ENCODE measurements around the gene SLC24A3.
A peak's percentile ranks its signal among the peaks of the same experiment; 100 is the strongest.
"Not testable (repeated sequence)": the region's sequence is repeated elsewhere in the genome, so short reads cannot be mapped to it uniquely, and the experiment has no call there.

SLC24A3 gene

DNA sequence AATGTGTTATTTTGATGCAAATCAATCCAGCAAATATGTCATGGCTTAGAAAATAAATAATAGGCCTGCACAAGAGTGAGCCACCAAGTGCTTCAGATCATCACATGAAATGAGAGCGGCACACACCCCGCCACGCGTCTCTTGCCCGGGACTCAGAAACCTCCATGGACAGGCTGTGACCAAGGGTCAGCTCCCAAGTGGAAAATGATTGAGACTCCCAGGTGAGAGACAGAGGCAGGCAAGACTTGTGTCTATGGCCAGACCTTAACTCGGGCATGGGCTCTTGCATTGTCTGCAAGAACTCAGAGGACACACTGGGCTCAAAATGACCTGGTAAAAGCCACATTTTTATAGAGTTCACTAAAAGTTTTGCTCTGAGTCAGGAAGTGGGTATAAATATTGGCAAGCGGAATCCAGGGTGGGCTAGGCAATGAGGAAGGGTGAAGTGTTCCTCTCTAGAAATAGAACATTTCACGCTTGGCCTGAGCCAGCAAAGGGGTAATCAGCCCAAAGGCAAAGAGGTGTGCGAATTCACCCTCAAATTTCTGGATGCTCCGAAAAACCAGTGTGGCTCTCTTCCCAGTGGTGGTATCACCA lies 514.9 kb downstream of the SLC24A3 start:
- no peak for DNase-seq

DNA sequence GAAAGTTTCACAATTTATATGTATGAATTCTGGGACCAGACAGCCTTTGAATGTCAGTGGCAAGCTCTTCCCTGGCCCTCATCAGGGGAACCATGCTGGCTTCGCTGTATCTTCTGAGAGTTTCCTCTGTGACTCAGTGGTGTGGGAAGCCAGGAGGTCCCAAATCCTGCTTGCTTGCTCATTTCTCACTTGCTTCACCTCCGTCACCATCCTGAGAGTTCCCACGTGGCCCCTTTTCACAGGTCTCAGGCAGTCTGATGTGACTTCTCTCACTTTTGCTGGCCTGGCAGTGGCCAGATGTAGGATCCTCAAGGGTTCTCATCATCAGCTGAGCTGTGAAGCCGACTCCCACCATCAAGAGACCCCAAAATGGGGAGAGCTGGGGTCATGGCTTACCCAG lies 517.2 kb downstream of the SLC24A3 start:
- DNase-seq = no peak

DNA sequence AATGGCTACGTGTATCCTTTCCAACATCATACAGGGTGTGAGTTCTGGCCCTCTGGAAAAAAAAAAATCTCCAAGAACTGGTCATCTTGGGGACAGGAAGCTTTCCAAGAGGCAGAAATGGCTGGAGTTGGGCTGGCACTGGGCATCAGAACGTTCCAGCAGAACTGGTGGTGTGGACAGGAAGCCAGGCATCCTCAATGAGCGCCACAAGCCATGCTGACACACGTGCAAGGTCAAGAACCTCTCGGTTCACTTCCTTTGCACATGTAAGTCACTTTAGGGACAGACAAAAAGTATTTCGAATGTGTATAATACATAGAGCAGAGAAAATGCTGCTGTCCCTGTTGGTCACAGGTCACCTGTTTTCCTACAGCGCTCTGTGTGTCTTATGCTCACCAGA lies 518.3 kb downstream of the SLC24A3 start:
- DNase-seq = no peak

DNA sequence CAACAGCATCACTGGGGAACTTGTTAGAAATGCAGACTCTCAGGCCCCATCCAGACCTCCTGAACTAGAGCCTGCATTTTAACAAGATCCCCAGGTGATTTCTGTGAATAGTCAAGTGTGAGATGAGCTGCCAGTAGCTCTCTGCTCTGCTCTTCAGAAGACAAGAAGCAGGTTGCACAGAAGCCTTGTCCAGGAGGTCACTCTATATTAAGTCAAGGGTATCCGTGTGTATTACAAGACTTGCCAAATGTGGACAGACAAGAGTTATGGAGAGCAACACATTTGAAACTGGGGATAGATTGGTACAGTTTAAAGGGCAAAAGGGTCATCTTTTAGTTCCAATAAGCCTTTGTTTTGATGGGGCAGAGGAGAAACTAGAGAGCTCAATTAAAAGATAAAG lies 522.4 kb downstream of the SLC24A3 start:
- DNase-seq = no peak

DNA sequence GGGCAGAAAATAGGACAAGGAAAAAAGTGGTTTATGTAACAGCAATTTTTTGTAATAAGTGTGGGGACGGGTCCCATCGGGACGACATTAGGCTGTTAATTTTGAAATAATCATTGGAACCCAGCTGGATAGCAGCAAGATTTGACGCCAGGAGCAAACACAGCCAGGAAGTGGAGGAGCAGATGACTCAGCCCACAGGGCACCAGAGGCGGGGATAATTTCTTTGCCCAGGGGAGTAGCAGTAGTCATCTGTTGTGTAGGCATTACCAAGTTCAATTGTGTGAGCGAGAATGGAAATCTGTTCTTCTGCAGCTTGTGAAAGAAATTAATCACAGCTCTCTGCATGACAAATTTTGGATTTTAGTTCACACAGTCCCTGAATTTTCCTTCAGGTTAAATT lies 523.0 kb downstream of the SLC24A3 start:
- DNase-seq = no peak

DNA sequence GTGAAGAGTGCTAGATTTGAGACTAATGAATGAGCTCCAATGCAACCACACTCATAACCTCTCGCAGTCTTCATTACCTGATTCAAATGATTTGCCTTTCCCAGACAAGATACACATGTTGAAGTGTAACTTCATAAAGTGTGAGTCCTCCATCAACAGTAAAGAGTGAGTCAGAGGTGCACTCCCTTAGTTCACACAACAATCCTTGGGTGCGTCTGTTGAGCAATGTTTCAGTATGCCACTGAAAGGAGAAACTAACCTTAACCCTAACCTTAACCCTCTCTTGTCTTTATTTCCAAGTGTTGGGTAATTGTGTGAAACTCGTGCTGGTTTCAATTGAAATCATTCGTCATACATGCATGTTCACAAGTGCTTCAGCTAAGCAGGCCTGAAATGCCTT lies 524.6 kb downstream of the SLC24A3 start:
- DNase-seq = no peak

DNA sequence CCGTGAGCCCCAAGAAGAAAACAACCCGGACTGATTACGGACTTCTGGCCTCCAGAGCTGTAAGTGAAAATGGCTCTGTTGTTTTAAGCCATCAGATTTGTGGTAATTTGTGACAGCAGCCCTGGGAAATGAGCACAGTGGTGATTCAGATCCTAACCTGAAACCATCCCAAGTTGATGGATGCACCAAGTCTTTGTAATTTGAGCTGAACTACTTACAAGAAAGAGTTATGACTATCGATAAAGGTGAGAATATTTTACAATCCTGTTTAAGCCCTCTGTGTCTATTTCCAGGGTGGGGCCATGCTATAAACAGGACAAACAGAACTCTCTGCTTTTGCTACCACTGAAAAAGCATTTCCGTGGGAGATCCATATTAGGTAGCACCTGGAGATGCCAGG lies 526.5 kb downstream of the SLC24A3 start:
- no peak for DNase-seq

DNA sequence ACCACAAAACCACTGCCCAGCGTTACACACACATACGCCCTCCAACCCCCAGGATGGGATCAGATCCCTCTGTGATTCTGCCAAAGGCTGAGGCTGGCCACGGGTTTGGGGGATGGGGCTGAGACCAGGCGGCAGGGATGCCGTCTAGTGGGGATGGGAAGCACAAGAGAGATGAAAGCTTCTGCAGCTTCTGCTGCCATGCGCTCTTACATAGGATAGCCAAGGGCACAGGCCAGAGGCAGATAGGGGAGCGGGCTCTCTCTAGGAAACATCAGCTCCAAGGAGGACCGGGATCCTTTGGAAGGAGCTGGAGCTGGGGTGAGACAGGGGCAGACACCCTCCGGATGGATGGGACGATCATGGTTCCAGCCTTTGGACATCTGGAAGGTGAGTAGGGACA lies 526.9 kb downstream of the SLC24A3 start:
- no peak for DNase-seq

DNA sequence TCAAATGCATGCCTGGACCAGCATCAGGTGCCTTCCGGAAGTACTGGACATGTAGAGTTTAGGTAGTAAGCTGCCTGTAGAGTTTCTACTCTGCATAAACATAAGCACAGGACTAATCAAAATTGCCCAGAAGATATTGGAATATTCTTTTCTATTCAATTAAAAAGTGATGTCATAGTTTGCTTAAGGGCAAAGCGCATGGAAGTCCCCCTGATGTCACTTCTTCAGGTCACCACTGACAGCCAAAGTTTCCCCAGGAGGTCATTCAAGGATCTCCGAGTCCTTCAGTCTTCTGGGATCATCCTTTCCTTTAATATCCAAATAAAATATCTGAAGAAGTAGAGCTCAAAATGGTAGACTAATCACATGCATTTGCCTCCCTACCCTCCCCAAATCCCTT lies 528.1 kb downstream of the SLC24A3 start:
- no peak for DNase-seq

DNA sequence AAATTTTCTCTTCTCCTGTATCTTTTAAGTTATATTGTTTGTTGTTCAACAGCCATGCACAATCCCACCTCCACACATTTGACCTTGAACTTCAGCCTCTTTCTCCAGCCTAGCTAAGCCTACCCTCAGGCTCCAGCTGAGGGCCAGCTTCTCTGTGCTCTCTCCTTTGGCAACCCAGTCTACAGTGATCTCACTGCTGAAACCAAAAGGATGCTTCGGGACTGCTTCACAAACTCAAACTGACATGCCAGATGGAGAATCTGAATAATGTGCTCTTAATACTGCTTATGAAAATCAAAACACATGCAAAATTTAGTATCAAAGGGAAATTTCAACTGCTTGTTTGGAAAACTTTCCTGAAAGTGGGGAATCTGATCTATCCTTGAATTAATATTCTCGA lies 529.5 kb downstream of the SLC24A3 start:
- no peak for DNase-seq

DNA sequence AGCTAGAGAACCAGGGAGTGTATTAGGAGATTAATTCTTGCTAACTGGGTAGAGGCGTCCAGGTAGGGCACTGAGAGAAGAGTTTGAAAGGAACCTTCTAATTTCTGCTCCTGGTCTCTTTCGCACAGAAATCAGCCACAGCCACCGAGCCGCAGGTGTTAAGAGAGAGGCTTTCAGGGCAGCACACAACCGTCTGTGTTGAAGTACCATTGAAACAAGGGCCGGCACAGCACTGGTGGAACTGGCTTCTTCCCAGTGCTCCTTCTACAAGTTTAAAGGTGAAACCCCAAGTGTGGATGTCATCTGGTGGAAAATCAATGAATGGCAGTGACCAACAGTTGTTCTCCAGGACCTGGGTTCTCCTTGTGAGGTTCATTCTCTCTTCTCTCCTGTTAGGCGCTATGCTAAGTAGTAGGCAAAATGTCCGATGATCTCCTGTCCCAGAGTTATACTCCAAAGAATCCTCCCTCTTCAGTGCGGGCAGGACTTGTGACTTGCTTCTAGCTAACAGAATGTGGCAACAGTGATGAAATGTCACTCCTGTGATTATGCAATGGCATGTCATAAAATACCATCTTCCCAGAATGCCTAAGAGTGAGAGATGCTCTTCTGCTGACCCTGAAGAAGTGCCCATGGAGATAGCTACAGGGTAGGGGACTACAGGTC lies 530.7 kb downstream of the SLC24A3 start:
- DNase-seq = no peak

DNA sequence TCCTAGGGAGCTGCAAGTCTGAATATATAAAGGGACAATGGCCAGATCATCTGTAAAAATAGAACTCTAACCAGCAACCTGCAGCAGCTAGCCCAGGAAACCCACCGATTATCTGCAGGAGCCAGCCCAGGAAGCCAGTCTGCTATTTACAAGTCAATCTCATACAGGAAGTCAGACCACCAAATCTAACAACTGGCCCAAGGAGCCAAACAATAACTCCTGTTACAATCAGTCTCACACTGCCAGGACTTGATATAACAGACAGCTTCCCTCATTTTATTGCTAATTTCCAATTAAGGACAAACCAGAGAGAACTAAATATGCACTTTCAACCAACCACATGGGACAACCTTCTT lies 531.2 kb downstream of the SLC24A3 start:
- no peak for DNase-seq

DNA sequence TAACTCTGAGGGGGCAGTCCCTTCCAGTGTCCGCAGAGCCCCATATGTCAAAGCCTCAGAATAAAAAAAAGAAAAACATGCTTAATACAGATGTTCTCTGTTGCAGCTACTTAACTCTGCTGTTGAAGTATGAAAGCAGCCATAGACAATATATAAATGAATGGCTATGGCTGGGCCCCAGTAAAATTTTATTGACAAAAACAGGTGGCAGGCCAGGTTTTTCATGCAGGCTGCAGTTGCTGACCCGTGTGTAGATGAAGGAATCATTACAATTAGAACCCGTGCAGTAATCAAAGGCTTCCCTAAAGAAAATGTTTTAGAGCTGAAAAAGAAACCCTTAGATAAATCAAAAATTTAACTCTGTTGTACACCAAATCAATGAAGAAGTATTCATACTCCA lies 532.7 kb downstream of the SLC24A3 start:
- no peak for DNase-seq

DNA sequence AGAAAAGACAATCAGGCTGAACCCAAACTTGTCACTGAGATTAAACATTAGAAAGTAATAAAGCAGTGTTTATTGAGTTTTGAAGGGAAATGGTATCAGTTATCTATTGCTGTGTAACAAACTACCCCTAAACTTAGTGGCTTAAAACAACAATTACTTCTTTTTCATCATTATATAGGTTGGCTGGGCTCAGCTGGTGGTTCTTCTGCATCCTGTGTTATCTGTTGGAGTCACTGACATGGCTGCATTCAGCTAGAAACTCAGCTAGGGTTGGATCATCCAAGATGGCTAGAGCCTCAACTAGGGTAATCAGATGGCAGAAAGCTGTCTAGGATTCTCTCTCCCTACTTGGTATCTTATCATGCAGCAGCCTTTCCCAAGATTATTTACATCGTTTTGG lies 533.1 kb downstream of the SLC24A3 start:
- no peak for DNase-seq

DNA sequence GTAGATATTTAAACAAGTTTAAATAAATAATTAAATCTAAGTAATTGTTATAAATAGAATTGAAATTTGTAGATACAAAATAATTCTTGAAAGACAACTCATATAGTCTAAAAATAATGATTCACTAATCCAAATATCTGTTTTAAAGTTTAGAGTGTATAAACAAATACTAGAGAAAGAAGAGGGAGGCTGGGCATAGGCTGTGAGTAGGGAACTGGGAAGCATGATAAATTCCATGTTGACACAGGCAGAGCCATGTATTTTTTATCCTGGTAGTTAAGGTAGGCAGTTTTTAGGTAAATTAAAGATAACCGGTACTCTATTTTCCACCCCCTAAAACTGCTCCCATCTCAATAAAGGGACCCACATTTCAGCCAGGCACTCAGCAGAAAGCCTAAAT lies 534.0 kb downstream of the SLC24A3 start:
- no peak for DNase-seq

DNA sequence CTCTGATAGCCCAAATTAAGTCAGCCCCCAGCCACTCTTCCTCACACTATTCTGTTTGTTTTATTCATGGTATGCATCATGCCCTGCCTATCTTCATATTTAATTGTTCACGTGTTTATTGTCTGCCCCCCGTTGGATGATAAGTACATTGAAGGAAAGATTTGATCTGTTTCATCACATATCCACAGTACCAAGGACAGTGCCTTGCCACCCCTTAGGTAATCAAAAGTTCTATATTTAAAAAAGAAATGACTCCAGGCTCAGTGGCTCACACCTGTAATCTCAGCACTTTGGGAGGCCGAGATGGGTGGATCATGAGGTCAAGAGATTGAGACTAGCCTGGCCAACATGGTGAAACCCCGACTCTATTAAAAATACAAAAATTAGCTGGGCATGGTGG lies 535.5 kb downstream of the SLC24A3 start:
- DNase-seq = no peak

DNA sequence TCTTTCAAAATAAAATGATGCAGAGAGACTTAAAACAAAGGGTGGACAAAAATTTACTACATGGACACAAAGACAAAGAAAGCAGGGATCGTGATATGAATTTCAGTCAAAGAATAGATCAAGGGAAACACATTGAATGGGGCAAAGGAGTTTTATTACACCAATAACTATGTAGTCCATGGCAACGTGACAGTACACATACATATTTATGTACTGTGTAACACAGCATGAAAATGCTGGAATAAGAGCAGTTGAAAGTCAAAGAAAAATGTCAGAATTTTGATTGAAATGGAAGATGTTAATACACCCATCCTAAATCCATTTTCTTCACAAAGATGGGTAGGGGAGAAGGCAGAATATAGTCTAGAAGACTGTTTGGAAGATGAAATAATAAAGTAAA lies 536.2 kb downstream of the SLC24A3 start:
- DNase-seq = no peak

DNA sequence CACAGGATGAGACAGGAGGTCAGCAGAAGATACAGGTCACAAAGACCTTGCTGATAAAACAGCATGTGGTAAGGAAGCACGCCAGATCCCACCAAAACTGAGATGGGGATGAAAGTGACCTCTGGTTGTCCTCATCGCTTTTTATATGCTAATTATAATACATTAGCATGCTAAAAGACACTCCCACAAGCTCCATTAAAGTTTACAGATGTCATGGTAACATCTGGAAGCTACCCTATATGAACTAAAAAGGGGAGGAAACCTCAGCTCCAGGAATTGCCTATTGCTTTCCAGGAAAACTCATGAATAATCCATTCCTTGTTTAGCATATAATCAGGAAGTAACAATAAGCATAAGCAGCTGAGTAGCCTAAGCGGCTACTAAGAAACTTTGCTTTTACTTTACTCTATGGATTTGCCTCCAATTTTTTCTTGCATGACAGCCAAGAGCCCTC lies 537.2 kb downstream of the SLC24A3 start:
- no peak for DNase-seq

DNA sequence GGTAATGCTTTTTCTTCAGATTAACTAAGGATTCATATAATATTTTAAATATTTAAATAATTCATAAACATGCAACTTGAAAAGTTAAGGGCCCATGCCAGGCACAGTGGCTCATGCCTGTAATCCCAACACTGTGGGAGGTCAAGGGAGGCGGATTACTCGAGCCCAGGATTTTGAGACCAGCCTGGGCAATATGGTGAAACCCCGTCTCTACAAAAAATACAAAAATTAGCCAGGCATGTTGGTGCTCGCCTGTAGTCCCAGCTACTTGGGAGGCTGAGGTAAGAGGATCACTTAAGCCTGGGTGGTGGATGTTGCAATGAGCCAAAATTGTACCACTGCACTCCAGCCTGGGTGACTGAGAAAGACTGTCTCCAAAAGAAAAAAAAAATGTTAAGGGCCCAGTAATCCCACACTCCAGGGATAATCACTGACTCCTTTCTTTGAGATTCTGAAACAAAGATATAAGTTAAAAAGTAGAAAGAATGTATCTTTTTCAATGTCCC lies 537.7 kb downstream of the SLC24A3 start:
- no peak for DNase-seq

DNA sequence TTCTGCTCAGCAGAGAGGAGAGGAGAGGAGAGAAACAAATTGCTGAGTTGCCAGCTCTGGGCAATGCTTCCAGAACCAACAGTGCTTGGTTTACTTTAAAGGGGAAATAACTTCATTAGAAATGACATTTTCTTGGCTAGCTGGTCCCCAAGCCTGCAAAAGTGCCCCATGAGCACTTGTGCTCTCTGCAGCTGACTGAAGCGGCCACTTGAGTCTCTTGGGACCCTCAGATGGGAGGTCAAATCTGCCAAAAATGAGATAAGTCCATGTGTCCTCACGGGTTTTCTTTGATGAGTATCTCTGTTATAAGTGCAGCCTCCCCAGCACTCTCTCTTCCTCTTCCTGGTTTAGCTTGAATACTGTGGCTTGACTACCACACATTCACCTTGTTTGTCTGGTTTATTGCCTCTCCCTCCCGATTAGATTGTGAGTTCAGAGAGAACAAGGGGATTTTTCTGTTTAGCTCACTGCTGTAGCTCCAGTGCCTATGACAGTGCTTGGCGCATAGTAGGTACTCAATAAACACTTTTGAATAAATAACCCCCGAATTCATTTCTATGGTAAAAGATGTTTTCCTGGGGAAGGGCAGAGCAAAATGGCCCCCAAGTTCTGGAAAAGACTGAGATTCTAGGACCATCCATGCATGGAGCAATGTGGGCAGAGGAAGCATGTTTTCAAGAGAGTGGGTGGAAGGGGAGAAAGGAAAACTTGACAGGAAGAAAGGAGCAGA lies 538.6 kb downstream of the SLC24A3 start:
- DNase-seq = no peak

DNA sequence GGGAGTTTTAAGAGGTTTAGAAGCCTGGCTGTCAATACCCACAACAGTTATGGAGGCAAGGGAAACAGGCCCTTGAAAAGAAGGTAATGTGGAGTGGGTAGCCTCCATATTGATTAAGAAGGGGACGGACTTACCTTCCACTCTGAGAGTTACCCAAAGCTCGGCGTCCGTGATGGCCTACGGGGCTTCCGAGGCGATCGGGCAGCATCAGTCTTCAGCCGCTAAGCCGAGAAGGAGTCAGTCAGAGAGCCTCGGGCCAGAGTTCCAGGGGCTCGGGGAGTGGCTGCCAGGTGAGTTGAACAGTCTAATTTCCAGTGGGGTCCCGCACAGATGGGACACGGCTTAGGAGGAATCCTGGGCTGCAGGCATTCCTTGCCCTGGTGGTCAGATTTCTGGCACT lies 541.8 kb downstream of the SLC24A3 start:
- DNase-seq = not testable (repeated sequence)

DNA sequence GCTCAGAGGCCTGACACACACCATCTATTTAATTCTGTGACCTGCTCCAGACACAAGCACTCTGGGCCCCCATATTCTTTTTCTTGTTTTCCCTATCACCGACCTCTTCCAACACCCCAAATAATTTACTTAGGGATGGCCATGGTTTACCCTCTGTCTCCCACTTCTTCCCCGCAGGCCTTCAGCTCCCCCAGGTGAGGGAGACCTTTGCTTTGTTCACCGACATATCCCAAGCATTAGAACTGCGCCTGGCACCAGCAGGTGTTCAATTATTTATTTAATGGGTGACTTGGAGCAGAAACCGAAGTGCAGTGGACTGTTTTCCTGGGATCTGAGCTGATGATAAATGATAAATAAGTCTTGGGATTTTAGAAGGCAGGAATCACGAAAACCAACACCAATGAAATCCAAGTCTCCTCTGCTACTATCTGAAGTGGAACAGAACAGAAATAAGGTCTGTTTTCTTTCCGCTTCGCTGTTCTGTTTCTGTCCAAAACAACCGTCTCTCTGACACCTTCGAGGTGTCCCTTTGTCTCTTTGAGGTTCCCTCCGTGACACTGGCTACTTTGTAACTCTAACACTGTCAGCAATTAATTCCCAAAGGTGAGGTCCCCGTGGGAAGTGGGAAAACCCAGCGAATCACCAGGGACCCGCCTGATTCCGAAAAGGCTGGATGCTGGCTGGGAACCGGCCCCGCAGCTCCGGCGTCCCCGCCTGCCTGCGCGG lies 544.5 kb downstream of the SLC24A3 start:
- DNase-seq = no peak

DNA sequence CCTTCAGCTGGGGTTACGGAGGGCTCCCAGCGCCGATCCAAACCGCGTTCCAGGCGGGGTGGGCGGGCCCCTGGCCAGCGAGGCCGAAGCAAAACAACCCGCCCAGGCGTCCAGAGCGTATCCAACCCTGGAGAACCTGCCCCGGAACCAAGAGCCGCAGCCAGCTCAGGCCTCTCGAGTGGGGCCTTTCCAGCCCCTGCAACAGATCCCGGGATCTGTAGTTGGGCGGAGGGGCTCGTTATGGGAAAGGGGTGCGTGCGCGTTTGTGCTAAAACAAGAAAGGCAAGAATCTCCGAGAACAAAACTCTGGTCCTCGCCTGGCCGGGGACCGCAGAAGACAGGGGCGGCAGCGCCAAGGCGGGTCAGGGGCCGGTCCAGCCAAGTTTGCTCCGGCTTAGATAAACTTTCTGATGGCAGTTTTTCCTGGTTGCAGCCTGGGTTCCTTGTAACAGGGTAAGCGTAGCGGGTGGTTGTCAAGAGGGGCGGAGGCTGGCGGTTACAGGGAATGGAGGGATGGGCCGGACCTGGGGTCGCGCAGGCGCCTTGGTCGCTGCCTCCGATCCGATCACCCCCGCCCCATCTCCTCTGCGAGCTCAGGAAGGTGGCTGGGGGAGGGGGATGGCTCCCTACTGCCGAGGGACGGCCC lies 545.2 kb downstream of the SLC24A3 start:
- DNase-seq = peak; percentile 8
